Dedifferentiated amniotic fluid mesenchymal stem cell (primary cell): ENCODE measurements around the gene GLCCI1.
"Not testable (repeated sequence)": the region's sequence is repeated elsewhere in the genome, so short reads cannot be mapped to it uniquely, and the experiment has no call there.

Experiments
- DNase-seq: peaks from one replicate; pipeline ENCODE4 v3.0.0-alpha.2; 2016; ENCODE audit errors: extremely low spot score

GLCCI1 gene

GRCh38 chr7:7989616-7990440 is 21.2 kb downstream of the GLCCI1 start:
- no peak for DNase-seq

DNA sequence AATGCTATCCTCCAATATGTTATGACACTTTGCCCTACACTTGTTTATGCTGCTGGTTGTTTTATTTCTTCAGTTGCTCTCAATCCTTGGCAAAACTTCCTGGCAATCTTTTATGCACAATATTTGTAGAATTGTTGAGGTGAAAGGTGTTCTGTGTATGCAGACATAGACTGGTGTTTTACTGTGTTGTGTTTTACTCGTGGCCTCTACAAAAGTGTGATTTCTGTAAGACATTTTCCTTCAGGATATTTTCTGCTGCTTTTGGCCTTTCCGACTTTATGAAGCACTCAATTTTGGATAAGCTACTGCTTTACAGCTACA is 21.8 kb downstream of the GLCCI1 start:
- no peak for DNase-seq

DNA sequence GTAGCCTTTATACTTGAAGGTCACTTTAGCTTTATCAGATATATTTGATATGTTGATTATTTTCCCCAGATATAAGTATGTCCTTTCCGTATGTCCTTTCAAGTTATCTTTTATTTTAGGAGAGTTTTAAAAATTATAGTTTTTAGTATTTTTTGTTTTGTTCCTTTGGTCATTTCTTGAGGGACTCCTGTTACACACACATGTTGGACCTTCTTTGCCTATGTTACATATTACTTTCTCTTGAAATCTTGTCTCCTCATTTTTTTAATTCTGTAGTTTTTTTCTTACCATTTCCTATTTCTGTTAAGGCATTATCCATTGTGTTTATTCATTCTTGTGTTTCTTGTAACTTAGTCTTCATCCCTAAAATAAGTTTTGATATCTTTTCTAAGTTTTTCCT is 23.9 kb downstream of the GLCCI1 start:
- no peak for DNase-seq

DNA sequence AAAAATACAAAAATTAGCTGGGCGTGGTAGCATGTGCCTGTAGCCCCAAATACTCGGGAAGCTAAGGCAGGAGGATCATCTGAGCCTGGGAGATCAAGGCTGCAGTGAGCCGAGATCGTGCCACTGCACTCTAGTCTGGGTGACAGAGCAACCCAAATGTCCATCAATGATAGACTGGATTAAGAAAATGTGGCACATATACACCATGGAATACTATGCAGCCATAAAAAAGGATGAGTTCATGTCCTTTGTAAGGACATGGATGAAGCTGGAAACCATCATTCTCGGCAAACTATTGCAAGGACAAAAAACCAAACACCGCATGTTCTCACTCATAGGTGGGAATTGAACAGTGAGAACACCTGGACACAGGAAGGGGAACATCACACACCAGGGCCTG is 26.8 kb downstream of the GLCCI1 start:
- not testable (repeated sequence) for DNase-seq

GRCh38 chr7:7996568-7996967 is 28.0 kb downstream of the GLCCI1 start:
- DNase-seq = peak; percentile 32

GRCh38 chr7:8000315-8000941 is 31.8 kb downstream of the GLCCI1 start:
- no peak for DNase-seq

GRCh38 chr7:8003077-8003476 is 34.5 kb downstream of the GLCCI1 start:
- no peak for DNase-seq

DNA sequence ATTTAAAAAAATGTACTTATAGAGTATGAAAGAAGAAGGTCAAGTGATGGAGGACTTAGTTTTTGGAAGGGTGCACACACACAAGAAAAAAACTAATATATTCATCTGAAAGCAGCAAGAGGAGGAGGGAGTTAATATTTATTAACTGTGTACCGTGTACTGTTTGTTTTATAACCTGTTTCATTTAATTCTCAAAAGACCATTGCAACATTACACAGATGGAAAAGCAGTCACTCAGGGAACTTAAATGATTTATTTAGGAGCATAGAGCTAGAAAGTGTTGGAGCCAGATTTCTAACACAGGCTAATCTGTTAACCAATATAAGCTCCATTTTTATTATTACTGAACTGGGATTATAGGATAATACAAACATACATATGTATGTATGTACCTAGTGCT is 36.7 kb downstream of the GLCCI1 start:
- no peak for DNase-seq

DNA sequence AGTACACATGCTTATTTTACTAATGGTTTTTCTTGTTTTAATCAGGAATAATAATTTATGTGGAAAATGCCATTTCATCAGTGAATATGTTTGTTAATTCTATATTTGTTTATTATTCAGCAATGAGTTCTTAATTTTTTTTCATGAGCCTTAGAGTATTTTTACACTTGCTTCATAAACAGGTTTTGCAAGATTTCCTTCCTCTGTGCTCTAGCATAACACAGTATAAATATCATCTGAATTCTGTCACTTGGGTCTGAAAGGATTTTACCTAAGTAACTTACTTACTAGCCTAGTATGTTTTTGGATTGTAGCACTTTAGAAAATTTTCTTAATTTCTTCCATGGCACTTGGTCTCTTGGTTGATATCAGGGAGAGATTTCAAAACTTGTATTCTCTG is 45.8 kb downstream of the GLCCI1 start:
- no peak for DNase-seq

DNA sequence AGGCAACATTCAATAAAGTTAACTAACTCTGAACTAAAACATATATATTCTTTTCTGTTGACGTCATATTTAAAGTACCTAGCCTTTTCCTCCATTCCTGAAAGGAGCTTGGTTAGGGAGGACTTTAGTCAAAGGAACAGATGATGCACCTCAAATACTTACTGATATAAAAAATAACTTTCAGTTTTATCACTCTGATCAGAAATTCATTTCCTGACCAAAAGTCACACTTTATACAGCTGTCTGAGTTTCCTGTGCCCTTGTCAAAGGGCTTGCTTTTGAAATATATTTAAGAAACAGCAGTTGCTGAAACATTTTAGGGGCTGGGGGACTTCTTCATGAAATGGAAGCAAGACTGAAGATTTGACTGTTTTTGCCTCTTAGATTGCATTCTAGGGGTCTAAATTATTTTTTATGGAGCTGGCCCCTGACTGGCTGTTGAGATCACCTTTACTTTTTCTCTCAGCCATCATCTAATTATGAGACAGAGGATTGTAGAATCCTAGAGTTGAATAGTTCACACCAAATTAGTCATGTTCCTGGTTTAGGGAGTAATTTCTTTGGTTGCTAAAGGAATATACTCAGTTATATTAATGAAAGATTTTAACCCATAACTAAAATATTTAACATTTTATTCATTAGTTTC is 46.6 kb downstream of the GLCCI1 start:
- no peak for DNase-seq

DNA sequence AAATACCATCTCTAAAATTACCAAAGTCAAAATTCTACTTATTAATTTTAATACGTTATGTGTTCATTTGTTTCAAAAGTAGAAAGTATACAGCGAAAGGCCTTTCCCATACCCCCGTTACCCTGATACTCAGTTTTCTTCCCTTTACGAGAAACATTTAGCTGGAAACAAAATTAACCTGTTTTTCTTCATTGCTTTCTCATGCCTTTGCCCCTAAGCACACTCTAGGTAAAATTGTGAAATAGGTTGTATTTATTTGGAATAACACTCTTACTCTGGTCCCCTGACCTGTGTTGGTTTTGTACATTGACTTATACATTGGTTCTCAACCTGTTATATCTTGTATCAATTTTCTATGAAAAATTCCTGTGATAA is 47.1 kb downstream of the GLCCI1 start:
- DNase-seq = no peak

- no peak for DNase-seq
Observed at GRCh38 chr7:8017423-8017822, 48.8 kb downstream of the GLCCI1 start.

DNA sequence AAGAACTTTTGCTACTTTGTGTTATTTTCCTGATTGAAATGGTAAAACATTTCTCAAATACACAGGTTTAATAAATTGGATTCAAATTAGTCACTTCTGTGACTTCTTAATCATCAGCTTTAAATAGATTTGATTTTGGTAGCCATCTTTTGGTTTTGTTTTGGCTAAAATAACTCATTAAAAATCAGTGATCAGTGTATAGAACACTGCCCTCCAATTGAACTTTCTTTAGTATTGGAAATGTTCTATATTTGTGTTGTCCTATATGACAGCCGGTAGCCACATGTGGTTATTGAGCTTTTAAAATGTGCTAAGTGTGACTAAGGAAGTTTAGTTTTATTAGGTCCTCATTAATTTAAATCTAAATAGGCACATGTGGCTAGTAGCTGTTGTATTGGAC is 50.4 kb downstream of the GLCCI1 start:
- no peak for DNase-seq

DNA sequence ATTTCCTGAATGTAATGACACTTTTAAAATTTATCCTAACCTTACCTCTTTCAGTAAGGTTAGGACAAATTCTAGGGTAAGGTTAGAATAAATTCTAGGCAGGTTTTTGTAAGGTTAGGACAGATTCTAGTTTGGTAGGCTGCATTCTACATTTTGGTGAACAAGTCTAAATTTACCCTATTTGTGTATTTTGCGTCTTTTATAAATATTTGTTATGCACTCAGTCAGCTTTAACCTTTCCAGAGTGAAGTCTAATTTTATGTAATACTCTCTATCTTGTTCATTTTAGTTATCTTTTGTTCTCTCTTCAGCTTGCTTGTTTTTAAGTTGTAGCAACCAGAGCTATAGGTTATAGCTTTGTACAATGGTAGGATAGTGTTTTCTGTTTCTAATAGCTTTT is 54.0 kb downstream of the GLCCI1 start:
- no peak for DNase-seq

GRCh38 chr7:8035192-8035591 is 66.6 kb downstream of the GLCCI1 start:
- no peak for DNase-seq

GRCh38 chr7:8035647-8036518 is 67.3 kb downstream of the GLCCI1 start:
- DNase-seq = no peak

GRCh38 chr7:8037151-8037550 is 68.6 kb downstream of the GLCCI1 start:
- DNase-seq = no peak

DNA sequence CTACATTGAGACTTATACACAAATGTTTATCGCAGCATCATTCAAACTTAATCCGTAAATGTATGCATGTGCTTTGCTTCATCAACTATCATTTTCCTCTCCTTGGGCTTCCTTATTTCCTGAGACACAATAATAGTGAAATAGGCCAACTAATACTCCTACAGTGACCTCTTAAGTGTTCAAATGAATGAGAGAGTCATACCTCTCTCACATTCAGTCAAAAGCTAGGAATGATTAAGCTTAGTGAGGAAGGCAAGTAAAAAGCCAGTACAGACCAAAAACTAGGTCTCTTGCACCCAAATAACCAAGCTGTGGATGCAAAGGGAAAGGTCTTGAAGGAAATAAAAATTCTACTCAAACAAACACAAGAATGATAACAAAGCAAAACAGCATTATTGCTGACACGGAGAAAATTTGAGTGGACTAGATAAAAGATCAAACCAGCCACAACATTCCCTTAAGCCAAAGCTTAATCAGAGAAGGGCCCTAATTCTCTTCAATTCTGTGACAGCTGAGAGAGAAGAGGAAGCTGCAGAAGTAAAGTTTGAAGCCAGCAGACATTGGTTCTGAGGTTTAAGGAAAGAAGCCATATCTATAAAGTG is 72.3 kb downstream of the GLCCI1 start:
- DNase-seq = no peak

- DNase-seq = no peak
Observed at GRCh38 chr7:8042796-8043535, 74.4 kb downstream of the GLCCI1 start.

GRCh38 chr7:8044761-8045430 is 76.3 kb downstream of the GLCCI1 start:
- DNase-seq = no peak

- DNase-seq = not testable (repeated sequence)
Observed at GRCh38 chr7:8048067-8048466, 79.5 kb downstream of the GLCCI1 start.
